Middle frontal gyrus (tissue), 1 donor: ENCODE data around the gene MGAT5B.

Experiments used
- DNase-seq: peaks from one replicate; pipeline ENCODE4 v3.0.0-alpha.2; 2015; ENCODE audit warnings: low spot score; ENCODE audit errors: extremely low spot score

The MGAT5B gene

DNA sequence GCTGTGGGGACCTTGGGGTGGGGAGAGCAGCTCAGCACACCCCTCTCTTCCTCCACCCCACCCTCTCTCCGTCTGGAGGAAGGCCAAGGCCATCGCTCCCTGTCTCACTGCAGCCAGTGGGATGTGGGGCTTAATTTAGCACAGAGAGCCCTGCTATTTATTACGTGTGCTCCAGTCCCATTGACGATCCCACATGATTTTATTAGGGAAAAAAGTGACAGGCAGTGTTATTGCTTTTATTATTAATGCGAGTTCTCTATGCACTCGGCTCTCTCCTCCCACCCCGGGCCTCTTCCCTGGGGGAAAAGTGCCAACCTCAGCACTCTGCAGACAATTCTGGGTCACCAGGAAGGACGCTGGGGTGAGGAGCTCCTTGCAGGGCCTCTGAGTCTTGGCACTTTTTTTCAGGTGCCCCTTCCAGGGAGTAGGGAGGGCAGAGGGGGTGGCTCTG is 57.3 kb downstream of the MGAT5B start:
- no peak for DNase-seq

- no peak for DNase-seq
Observed at GRCh38 chr17:76926237-76926866, 58.1 kb downstream of the MGAT5B start.

DNA sequence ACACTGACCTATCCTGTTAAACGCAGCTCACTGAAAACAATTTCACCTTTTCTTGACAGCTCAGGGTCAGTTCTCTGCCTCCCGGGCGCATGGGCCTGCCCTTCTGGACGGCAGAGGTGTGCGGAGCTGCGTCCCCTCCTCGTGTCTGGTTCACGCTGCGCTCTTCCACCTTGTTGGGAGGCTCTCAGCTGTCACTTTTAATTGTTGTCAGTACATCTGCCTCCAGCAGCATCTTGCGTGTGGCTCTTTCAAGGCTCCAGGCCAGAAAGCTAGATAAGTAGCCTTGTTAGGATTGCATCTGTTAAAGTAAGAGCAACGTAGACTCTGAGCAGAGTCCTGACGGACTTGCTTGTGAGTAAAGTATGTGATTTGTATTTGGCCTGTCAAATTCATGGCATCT is 59.4 kb downstream of the MGAT5B start:
- DNase-seq, result no peak

GRCh38 chr17:76927982-76928381 is 59.8 kb downstream of the MGAT5B start:
- DNase-seq, result no peak

DNA sequence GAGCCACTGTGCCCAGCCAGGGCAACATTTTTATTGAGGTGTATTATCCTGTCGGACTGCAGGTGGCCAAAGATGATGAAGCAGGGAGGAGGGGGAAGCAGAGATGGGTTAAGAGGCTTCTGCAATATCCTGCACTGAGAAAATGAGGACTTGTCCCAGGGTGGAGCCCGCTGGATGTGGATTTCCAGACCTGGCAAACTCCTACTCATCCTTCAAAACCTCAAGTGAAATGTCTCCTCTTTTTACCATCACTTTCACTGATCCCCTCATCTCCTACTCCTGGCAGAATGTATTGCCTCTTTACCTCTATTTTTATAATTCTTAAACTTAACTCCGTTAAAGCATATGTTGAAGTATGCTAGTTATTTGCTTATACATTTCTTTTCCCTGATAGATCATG is 60.9 kb downstream of the MGAT5B start:
- DNase-seq, result no peak

DNA sequence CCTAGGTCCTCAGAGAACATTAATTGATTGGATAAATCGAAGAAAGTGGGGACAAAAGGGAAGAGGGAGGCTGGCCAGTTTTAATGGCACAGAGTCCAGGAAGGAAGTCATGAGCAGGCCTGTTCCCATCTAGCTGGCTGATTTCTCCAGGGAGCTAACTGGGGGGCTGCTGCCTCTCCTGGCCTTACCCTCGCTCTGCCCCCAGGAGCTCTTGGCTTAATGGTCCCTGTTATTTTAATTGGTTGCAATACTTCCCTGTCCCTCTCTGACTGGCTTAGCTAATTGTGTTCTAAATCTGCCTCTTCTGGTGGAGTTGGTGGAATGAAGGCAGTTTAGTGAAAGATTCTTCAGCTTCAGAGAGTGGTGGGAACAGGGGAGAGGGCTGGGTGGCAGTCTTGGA is 61.4 kb downstream of the MGAT5B start:
- DNase-seq, result no peak

DNA sequence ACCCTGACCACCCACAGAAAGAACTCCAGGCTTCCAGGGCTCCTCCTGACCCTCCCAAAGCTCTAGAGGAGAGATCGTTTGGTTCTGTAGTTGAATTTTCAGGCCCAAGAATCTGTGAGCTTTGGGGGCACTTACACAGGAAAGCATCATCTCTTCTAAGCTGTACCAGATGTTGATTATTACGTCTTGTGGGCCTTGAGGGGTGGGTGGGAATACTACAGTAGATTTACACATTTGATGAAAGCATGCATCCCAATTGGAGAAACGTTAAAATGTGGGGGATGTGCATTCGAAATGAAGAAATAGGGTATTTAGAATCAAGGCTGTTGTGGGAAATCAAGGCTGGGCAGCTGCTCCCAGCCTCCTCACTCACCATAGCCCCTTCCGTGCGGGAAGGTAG is 61.9 kb downstream of the MGAT5B start:
- DNase-seq, result no peak

- no peak for DNase-seq
Observed at GRCh38 chr17:76932402-76933333, 64.5 kb downstream of the MGAT5B start.

DNA sequence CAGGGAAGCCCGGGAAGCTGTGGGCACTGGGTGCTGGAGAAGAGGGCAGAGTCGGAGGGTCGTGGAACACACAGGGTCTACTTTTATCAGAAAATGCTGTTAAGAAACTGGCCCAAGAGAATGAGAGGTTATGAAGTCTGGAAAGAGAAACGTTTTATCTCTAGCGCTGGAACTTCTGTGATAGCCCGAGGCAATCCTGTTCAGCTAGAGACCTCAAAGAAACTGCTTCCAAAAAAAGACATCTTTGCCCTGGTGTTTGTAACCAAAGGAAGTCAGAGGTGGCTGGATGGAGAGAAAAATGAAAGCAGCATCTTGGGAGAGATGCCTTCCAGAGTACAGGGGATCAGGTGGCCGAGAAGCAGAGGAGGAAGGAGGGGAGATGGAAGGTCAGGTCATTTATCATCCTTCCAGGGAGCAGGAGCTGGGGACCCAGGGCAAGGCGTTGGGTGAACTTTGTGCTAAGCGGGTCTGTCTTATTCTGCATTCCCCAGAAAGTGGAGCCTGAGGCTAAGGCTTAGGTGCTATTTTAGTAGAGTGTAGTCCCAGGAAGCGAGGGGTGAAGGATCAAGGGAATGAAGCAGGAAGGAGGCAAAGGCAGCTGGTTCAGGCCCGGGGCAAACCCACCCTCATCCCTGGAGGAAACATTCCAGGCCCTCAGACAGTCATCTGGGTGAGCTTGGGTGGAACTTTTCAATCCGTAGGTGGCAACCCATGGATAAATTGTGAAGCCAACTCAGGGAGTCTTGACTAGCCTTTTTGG is 66.5 kb downstream of the MGAT5B start:
- no peak for DNase-seq

GRCh38 chr17:76935331-76935730 is 67.1 kb downstream of the MGAT5B start:
- DNase-seq, result no peak

DNA sequence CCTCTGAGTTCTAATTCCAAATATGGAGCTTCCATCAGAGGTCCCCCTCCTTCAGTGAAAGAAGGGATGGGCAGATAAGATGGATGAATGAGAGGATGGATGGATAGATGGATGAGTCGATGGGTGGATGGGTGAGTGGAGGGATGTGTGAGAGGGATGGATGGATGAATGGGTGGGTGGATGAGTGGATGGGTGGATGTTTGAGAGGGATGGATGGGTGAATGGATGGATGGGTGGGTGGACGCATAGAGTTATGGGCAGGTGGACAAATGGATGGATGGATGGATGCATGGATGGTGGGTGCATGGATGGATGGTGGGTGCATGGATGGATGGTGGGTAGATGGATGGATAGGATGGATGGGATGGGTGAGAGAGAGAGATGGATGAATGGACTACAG is 69.0 kb downstream of the MGAT5B start:
- DNase-seq, result no peak

DNA sequence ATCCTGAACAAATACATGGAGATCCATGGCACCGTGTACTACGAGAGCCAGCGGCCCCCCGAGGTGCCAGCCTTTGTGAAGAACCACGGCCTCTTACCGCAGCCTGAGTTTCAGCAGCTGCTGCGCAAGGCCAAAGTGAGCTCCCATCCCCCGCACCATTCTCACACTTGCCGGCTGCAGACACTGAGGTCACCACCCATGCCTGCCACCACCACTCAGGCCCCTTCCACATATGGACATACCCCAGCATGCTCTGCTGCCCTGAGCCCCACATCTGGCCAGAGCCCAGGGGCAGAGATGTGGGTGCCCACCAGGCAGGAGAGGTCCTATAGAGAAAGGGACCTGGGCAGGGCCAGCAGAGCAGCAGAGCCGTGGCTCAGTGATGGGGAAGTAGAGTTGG is 69.8 kb downstream of the MGAT5B start:
- DNase-seq, result no peak

- DNase-seq, result no peak
Observed at GRCh38 chr17:76940295-76940694, 72.1 kb downstream of the MGAT5B start.

GRCh38 chr17:76940738-76941350 is 72.6 kb downstream of the MGAT5B start:
- no peak for DNase-seq

- DNase-seq, result no peak
Observed at GRCh38 chr17:76943202-76943601, 75.0 kb downstream of the MGAT5B start.

DNA sequence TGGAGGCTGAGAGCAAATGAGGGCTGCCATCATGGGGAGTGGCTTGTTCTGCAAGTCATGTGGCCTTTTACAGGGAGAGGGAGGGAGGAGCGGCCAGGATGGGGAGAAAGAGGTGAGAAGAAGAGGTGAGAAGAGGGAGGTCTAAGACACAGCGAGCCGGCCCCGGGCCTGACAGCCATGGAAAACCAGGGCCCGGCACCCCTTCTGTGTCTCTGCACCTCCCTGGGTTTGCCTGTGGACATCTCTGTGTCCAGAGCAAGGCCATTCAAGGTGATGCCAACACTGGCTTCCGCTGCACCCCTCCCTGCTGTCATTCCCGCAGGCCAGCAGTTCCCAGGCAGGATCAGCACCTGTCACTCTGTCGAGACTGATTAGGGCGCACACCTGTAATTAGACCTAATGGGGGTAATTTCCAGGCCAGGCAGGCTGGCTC is 75.6 kb downstream of the MGAT5B start:
- DNase-seq, result no peak

- no peak for DNase-seq
Observed at GRCh38 chr17:76944477-76944876, 76.3 kb downstream of the MGAT5B start.

DNA sequence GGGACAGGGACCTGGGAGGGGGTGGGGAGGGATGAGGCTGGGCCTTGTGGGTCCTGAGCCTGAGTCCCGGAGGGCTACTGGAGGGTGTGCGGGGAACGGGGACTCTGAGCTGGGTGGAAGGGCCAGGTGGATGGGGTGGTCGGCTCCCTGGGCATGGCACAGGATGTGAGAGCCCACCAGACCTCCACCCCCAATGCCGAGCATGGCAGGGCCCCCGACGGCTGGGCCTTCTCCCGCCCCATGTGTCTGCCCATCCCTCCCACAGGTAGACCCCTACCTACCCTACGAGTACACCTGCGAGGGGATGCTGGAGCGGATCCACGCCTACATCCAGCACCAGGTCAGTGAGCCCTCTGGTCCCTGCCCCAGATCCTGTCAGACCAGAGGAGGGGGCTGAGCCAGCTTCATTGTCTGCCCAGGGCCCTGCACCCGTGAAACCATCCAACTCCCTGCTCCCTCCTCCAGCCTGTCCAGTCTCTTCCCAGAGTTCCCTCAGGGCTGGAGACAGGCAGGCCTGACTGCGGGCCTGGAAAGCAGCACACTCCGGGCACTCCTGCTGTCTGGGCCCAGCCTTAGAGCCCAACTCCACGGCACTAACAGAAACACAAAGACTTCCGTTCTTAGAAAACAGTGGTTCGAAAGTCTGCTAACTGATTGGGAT is 78.0 kb downstream of the MGAT5B start:
- no peak for DNase-seq

DNA sequence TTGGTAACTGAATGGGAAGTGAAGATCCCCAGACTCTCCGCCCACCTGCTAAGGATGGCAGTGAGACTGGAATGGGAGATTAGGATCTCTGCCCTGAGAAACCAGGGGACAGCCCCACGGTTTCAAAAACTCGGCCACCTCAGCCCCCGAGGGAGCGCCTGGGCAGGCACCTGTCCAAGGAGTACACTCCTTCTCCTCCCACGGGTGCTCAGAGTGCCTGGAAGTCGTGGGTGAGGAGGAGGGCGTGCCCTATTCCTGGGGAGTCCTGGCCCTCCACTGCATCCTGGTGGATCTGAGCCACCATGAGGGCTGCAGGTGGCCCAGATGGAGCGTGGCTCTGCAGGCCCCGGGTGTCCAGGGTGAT is 78.5 kb downstream of the MGAT5B start:
- DNase-seq, result no peak

- no peak for DNase-seq
Observed at GRCh38 chr17:76947309-76947708, 79.1 kb downstream of the MGAT5B start.

DNA sequence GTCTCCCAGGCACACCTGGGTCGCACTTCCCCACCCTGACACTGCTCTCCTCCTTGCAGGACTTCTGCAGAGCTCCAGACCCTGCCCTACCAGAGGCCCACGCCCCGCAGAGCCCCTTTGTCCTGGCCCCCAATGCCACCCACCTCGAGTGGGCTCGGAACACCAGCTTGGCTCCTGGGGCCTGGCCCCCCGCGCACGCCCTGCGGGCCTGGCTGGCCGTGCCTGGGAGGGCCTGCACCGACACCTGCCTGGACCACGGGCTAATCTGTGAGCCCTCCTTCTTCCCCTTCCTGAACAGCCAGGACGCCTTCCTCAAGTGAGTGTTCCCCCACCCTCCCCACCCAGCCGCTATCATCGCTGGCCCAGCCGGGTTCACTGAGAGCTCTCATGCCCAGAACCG is 79.6 kb downstream of the MGAT5B start:
- DNase-seq, result no peak
